Activated CD4-positive, alpha-beta T cell treated with anti-CD3 and anti-CD28 coated beads, Interleukin-2, amount 50 U/mL, for 4 hours (primary cell): ENCODE measurements around the gene MCM7.
A peak's percentile ranks its signal among the peaks of the same experiment; 100 is the strongest.

Experiments used
- DNase-seq, 2 experiments: peaks; one replicate each; pipeline ENCODE4 v3.0.0-alpha.2; 2020

MCM7 gene

GRCh38 chr7:100122067-100122466, 20.9 kb upstream of the MCM7 start:
- no peak for DNase-seq

GRCh38 chr7:100120733-100121036, 19.5 kb upstream of the MCM7 start:
- DNase-seq: no peak

- DNase-seq: peak; percentile 62 to 64
These were observed 19.0 kb upstream of the MCM7 start for GRCh38 chr7:100119970-100120732.

- peak; percentile 93 to 94 for DNase-seq
These were observed 18.1 kb upstream of the MCM7 start, which contains the start of the genes CNPY4 and TAF6 for GRCh38 chr7:100119072-100119969. TSS of gene CNPY4 (plus strand) at chr7:100119634. CDS start at chr7:100119745, 111 bp downstream. TSS of gene TAF6 (minus strand) at chr7:100119358. CDS start at chr7:100114209, 5,149 bp downstream.

- DNase-seq: no peak
These were observed 17.3 kb upstream of the MCM7 start for GRCh38 chr7:100118388-100119071.

GRCh38 chr7:100115026-100115425, 13.8 kb upstream of the MCM7 start:
- DNase-seq: no peak

GRCh38 chr7:100111914-100112313, 10.7 kb upstream of the MCM7 start:
- DNase-seq: no peak

GRCh38 chr7:100111156-100111555, 10.0 kb upstream of the MCM7 start:
- no peak for DNase-seq

- DNase-seq: no peak
These were observed 8.4 kb upstream of the MCM7 start for GRCh38 chr7:100109521-100110163.

GRCh38 chr7:100107890-100108289, 6.7 kb upstream of the MCM7 start:
- no peak for DNase-seq

GRCh38 chr7:100107125-100107737, 6.0 kb upstream of the MCM7 start:
- no peak for DNase-seq

GRCh38 chr7:100106633-100107032, 5.4 kb upstream of the MCM7 start:
- no peak for DNase-seq

- DNase-seq: no peak
These were observed 4.3 kb upstream of the MCM7 start for GRCh38 chr7:100105534-100105933.

GRCh38 chr7:100102950-100103840, 2.0 kb upstream of the MCM7 start:
- DNase-seq: no peak

GRCh38 chr7:100100420-100101015, 679 bp downstream of the MCM7 start:
- peak; percentile 76 to 80 for DNase-seq

GRCh38 chr7:100099452-100099851, 1.7 kb downstream of the MCM7 start:
- DNase-seq: no peak

GRCh38 chr7:100098913-100099312, 2.3 kb downstream of the MCM7 start:
- DNase-seq: no peak

GRCh38 chr7:100095704-100096103, 5.5 kb downstream of the MCM7 start:
- DNase-seq: no peak

- DNase-seq: no peak
These were observed 5.9 kb downstream of the MCM7 start for GRCh38 chr7:100095289-100095688.

- DNase-seq: no peak
These were observed 7.2 kb downstream of the MCM7 start for GRCh38 chr7:100093925-100094486.

GRCh38 chr7:100093498-100093897, 7.7 kb downstream of the MCM7 start:
- no peak for DNase-seq
